GM12801 (cell line): ENCODE results near the gene TANC1.

Source experiments
- CTCF ChIP-seq: IDR thresholded peaks from one replicate; pipeline ENCODE4 v1.5.1; 2011; ENCODE audit warnings: control low read depth; ENCODE audit not compliant: insufficient read length; ENCODE audit errors: extremely low read depth

Gene TANC1

GRCh38 chr2:158996378-158996993, 28.0 kb downstream of the TANC1 start:
- TF ChIP-seq CTCF = no peak

- no peak for TF ChIP-seq CTCF
Measured at GRCh38 chr2:158997037-158997790, 28.8 kb downstream of the TANC1 start.

GRCh38 chr2:158998551-158999248, 30.3 kb downstream of the TANC1 start:
- no peak for TF ChIP-seq CTCF

- TF ChIP-seq CTCF = no peak
Measured at GRCh38 chr2:158999458-158999857, 31.0 kb downstream of the TANC1 start.

GRCh38 chr2:159000072-159000471, 31.6 kb downstream of the TANC1 start:
- TF ChIP-seq CTCF = no peak

- TF ChIP-seq CTCF = no peak
Measured at GRCh38 chr2:159002462-159003111, 34.1 kb downstream of the TANC1 start.

GRCh38 chr2:159003555-159003954, 35.1 kb downstream of the TANC1 start:
- no peak for TF ChIP-seq CTCF
